Peyer's patch (tissue), 4 donors: ENCODE measurements around the gene DNAI1. TPM values are rescaled to one million over a fixed set of nuclear protein-coding genes. Genes with fewer than 3 reads are reported as not detected.

Experiments used
- DNase-seq, 3 donors: peaks; one replicate each; pipeline ENCODE4 v3.0.0-alpha.2; 2017 to 2019
- H3K27ac ChIP-seq, 4 donors: fragments of 200-600 bp; sonication (generic); one replicate each; pipeline ENCODE4 v1.5.1; 2016 to 2019
- H3K27me3 ChIP-seq, 2 donors: fragments of 200-600 bp; sonication (generic); one replicate each; pipeline ENCODE4 v1.5.1; 2019
- H3K36me3 ChIP-seq, 3 donors: fragments of 200-600 bp; sonication (generic); one replicate each; pipeline ENCODE4 v1.5.1; 2016 to 2019
- H3K4me1 ChIP-seq, 4 donors: fragments of 200-600 bp; sonication (generic); one replicate each; pipeline ENCODE4 v1.5.1; 2016 to 2019
- H3K4me3 ChIP-seq, 4 donors: fragments of 200-600 bp; sonication (generic); 1 replicate in 3 of 4; 2 replicates in 1 of 4; pipeline ENCODE4 v1.5.1; 2016 to 2019; ENCODE audit warnings: mild to moderate bottlenecking in 1 of 4
- H3K9me3 ChIP-seq, 4 donors: fragments of 200-600 bp; sonication (generic); one replicate each; pipeline ENCODE4 v1.5.1; 2016 to 2019; ENCODE audit warnings: mild to moderate bottlenecking in 1 of 4
- CTCF ChIP-seq, 6 experiments: fragments of 450-650 bp in 4 of 6; fragments of 200-600 bp in 2 of 6; sonication (generic) in 1 of 6; IDR thresholded peaks; one replicate each; pipeline ENCODE4 v1.5.1; 2017 to 2019; ENCODE audit warnings: antibody characterized with exemption in 6 of 6, mild to moderate bottlenecking in 3 of 6, moderate library complexity in 1 of 6
- POLR2A ChIP-seq, 2 donors: fragments of 450-650 bp; IDR thresholded peaks; one replicate each; pipeline ENCODE4 v1.5.1; 2017; ENCODE audit warnings: antibody characterized with exemption in 2 of 2, mild to moderate bottlenecking in 2 of 2, moderate library complexity in 2 of 2
- small RNA-seq, 2 donors: library from RNA; depleted of rRNA; stranded (forward); fragments of <200 nt; gene quantifications; one replicate each; pipeline ENCODE3, GENCODE V24; 2016
- total RNA-seq, 4 donors: library from RNA; depleted of rRNA; stranded (reverse); fragments of >200 nt; gene quantifications; one replicate each; pipeline ENCODE4 v1.1.0, GENCODE V29; 2016

DNAI1 gene
- total RNA-seq, 4 donors from 2014 or later, result not detected

- Histone ChIP-seq H3K4me3 (no peak overlapping the region), H3K36me3 (no peaks in the 10 kb centered on the region), H3K27ac (no peak overlapping the region), H3K4me1 (peaks cover 0 to 32% (median 3%) of the 10 kb centered on the region in 4 donors), H3K9me3 (no peaks in the 10 kb centered on the region), H3K27me3 (peaks cover 0 to 3% of the 10 kb centered on the region in 2 donors)
- no peak for DNase-seq
- no peak for TF ChIP-seq CTCF (IDR thresholded peaks at IDR 0.05)
- TF ChIP-seq POLR2A (IDR thresholded peaks at IDR 0.05), result no peak
These were observed 111.8 kb downstream of the DNAI1 start for GRCh38 chr9:34570376-34570775.

Small RNAs within 50 kb of the gene (small RNA-seq; reads per million reads assigned to genes)
- gene RN7SKP24, result 0 reads per million in 2 donors

Other genes starting within 250 kb of the DNAI1 start
- gene KIF24, start 129.5 kb upstream of the DNAI1 start, total RNA-seq, result 1 to 10 TPM; 2.1 to 5.2 (median 2.9) TPM
- gene NUDT2, start 129.2 kb upstream of the DNAI1 start, total RNA-seq, result 10 to 100 TPM in 3 of 4 donors, not detected in 1; 13.8 to 20.0 (median 14.7) TPM
- gene MYORG, start 81.9 kb upstream of the DNAI1 start, total RNA-seq, result 10 to 100 TPM in 3 of 4 donors, 1 to 10 TPM in 1; 7.4 to 97.2 (median 88.3) TPM
- gene FAM219A, start 235 bp upstream of the DNAI1 start, total RNA-seq, result 10 to 100 TPM in 2 of 4 donors, 1 to 10 TPM in 2; 6.0 to 13.2 (median 9.5) TPM
- gene ENHO, start 64.2 kb downstream of the DNAI1 start, total RNA-seq, result 1 to 10 TPM in 2 of 4 donors, not detected in 2; 1.8 to 3.3 TPM
- gene CNTFR, start 130.9 kb downstream of the DNAI1 start, total RNA-seq, result 10 to 100 TPM in 3 of 4 donors, 1 to 10 TPM in 1; 1.7 to 24.6 (median 15.6) TPM
- 10 to 100 TPM; 28.9 to 83.5 (median 54.8) TPM for gene RPP25L, start 153.3 kb downstream of the DNAI1 start, total RNA-seq
- gene DCTN3, start 161.7 kb downstream of the DNAI1 start, total RNA-seq, result 10 to 100 TPM; 37.4 to 70.1 (median 47.5) TPM
- under 1 TPM in 1 of 4 donors, not detected in 3; 0.53 TPM for gene ARID3C, start 170.3 kb downstream of the DNAI1 start, total RNA-seq
- gene SIGMAR1, start 179.0 kb downstream of the DNAI1 start, total RNA-seq, result 100 to 1,000 TPM in 3 of 4 donors, 10 to 100 TPM in 1; 63.5 to 138 (median 111) TPM
- gene GALT, start 187.9 kb downstream of the DNAI1 start, total RNA-seq, result 100 to 1,000 TPM; 111 to 310 (median 185) TPM
- gene IL11RA, start 193.4 kb downstream of the DNAI1 start, total RNA-seq, result 10 to 100 TPM; 37.8 to 98.3 (median 58.0) TPM
- gene CCL27, start 203.9 kb downstream of the DNAI1 start, total RNA-seq, result not detected
- gene CCL19, start 232.5 kb downstream of the DNAI1 start, total RNA-seq, result not detected